ENCODE measurements around the gene KAT2B. TPM values are rescaled to one million over a fixed set of nuclear protein-coding genes. Genes with fewer than 3 reads are reported as not detected.

KAT2B gene
- total RNA-seq, 1 experiment from 2014 or later: 4.6 TPM

- H3K9me3 ChIP-seq (ENCODE audit: low read depth, low read length, poor library complexity, severe bottlenecking): no peaks in the 10 kb centered on the region
- no TSS peak for BruUV-seq (replicated peaks)
- no peak overlapping the region for H3K4me3 ChIP-seq (ENCODE audit: low read depth, low read length, poor library complexity, severe bottlenecking)
- ChIA-PET CTCF (no interaction called here), POLR2A (ENCODE audit: low non-redundant PET) (no interaction called here)
- no peak for DNase-seq (ENCODE audit: low spot score)
- no peak overlapping the region for H3K27ac ChIP-seq (ENCODE audit: low read depth, low read length, poor library complexity, severe bottlenecking)
- H3K36me3 ChIP-seq (ENCODE audit: insufficient read depth, low read length, poor library complexity, severe bottlenecking): no peaks in the 10 kb centered on the region
- H3K4me1 ChIP-seq (ENCODE audit: insufficient read depth, low read length, poor library complexity, severe bottlenecking): no peaks in the 10 kb centered on the region
- TF ChIP-seq CTCF (conservative IDR thresholded peaks at IDR 0.05; ENCODE audit: low read depth, low read length) (no peak), EZH2 (IDR thresholded peaks at IDR 0.05; ENCODE audit: borderline replicate concordance, low read depth, low read length, poor library complexity, severe bottlenecking) (no peak)
- intact Hi-C loops (cut with micrococcal nuclease; ENCODE audit: unreplicated experiment): no loop called here
- no peaks in the 10 kb centered on the region for H3K27me3 ChIP-seq (replicated peaks; ENCODE audit: insufficient read depth, low read depth, low read length, poor library complexity)
Measured at GRCh38 chr3:20154078-20154477, 113.8 kb downstream of the KAT2B start.

DNA sequence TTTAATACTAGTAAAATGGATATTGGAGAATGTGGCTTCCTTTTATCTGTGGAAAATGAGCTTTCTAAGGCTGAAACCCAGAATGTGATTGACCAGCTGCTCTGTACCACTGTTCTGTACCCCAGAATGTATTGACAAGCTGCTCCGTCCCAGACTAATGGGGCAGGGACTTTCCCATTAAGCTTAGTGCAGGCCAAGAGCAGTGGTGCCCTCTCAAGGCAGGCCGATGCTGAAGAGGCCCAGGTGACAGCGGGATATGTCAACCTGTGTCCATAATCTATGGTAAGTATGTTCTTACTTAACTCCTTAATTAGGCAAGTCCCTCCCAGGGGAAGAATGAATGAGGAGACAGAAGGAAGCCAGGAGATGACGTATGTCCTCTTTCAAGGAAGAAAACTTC is 114.7 kb downstream of the KAT2B start:
- Histone ChIP-seq H3K27me3 (replicated peaks; ENCODE audit: insufficient read depth, low read depth, low read length, poor library complexity) (no peaks in the 10 kb centered on the region), H3K4me1 (ENCODE audit: insufficient read depth, low read length, poor library complexity, severe bottlenecking) (peaks cover 7% of the 10 kb centered on the region), H3K9me3 (ENCODE audit: low read depth, low read length, poor library complexity, severe bottlenecking) (no peaks in the 10 kb centered on the region), H3K27ac (ENCODE audit: low read depth, low read length, poor library complexity, severe bottlenecking) (no peak overlapping the region), H3K4me3 (ENCODE audit: low read depth, low read length, poor library complexity, severe bottlenecking) (no peak overlapping the region), H3K36me3 (ENCODE audit: insufficient read depth, low read length, poor library complexity, severe bottlenecking) (peaks cover 3% of the 10 kb centered on the region)
- TF ChIP-seq EZH2 (IDR thresholded peaks at IDR 0.05; ENCODE audit: borderline replicate concordance, low read depth, low read length, poor library complexity, severe bottlenecking) (no peak), CTCF (conservative IDR thresholded peaks at IDR 0.05; ENCODE audit: low read depth, low read length) (no peak)
- DNase-seq (ENCODE audit: low spot score): no peak
- CTCF ChIA-PET: no interaction called here
- POLR2A ChIA-PET (ENCODE audit: low non-redundant PET): no interaction called here
- intact Hi-C loops (cut with micrococcal nuclease; ENCODE audit: unreplicated experiment): no loop called here
- BruUV-seq (replicated peaks): no TSS peak

GRCh38 chr3:20160230-20160629 is 120.0 kb downstream of the KAT2B start:
- no TSS peak for BruUV-seq (replicated peaks)
- no peaks in the 10 kb centered on the region for H3K9me3 ChIP-seq (ENCODE audit: low read depth, low read length, poor library complexity, severe bottlenecking)
- no peaks in the 10 kb centered on the region for H3K27me3 ChIP-seq (replicated peaks; ENCODE audit: insufficient read depth, low read depth, low read length, poor library complexity)
- H3K36me3 ChIP-seq (ENCODE audit: insufficient read depth, low read length, poor library complexity, severe bottlenecking): peaks cover 7% of the 10 kb centered on the region
- ChIA-PET CTCF (no interaction called here), POLR2A (ENCODE audit: low non-redundant PET) (no interaction called here)
- peak overlapping the region; percentile 62 for H3K27ac ChIP-seq (ENCODE audit: low read depth, low read length, poor library complexity, severe bottlenecking)
- peak; percentile 33 for DNase-seq (ENCODE audit: low spot score)
- H3K4me1 ChIP-seq (ENCODE audit: insufficient read depth, low read length, poor library complexity, severe bottlenecking): peaks cover 47% of the 10 kb centered on the region
- H3K4me3 ChIP-seq (ENCODE audit: low read depth, low read length, poor library complexity, severe bottlenecking): no peak overlapping the region
- TF ChIP-seq EZH2 (IDR thresholded peaks at IDR 0.05; ENCODE audit: borderline replicate concordance, low read depth, low read length, poor library complexity, severe bottlenecking) (no peak), CTCF (conservative IDR thresholded peaks at IDR 0.05; ENCODE audit: low read depth, low read length) (no peak)
- intact Hi-C loops (cut with micrococcal nuclease; ENCODE audit: unreplicated experiment): no loop called here
